HL-60 (cell line): Measurements from ENCODE around the gene CGRRF1.

Source experiments
- CTCF ChIP-seq: IDR thresholded peaks from one replicate; pipeline ENCODE4 v1.5.1; 2011; ENCODE audit warnings: low read length, control low read depth, inconsistent platforms; ENCODE audit not compliant: insufficient read depth
- GABPA ChIP-seq: IDR thresholded peaks from 2 replicates; pipeline ENCODE4 v1.6.1; 2012; ENCODE audit warnings: low read depth
- POLR2AphosphoS5 ChIP-seq: IDR thresholded peaks from 2 replicates; pipeline ENCODE4 v1.6.1; 2012; ENCODE audit warnings: low read depth
- REST ChIP-seq: IDR thresholded peaks from 2 replicates; pipeline ENCODE4 v1.6.1; 2012; ENCODE audit warnings: low read depth; ENCODE audit not compliant: insufficient replicate concordance
- SPI1 ChIP-seq: IDR thresholded peaks from 2 replicates; pipeline ENCODE4 v1.6.1; 2012; ENCODE audit warnings: low read depth, mild to moderate bottlenecking, borderline replicate concordance

GRCh38 chr14:54577494-54577893, 67.8 kb downstream of the CGRRF1 start:
- no peak for TF ChIP-seq CTCF
- TF ChIP-seq GABPA: no peak
- TF ChIP-seq SPI1: no peak
- TF ChIP-seq POLR2AphosphoS5: no peak
- TF ChIP-seq REST: no peak
